Measurements from ENCODE around the gene HES7. TPM values are rescaled to one million over a fixed set of nuclear protein-coding genes. Genes with fewer than 3 reads are reported as not detected.

Gene HES7
- total RNA-seq, 4 donors from 2014 or later = not detected

DNA sequence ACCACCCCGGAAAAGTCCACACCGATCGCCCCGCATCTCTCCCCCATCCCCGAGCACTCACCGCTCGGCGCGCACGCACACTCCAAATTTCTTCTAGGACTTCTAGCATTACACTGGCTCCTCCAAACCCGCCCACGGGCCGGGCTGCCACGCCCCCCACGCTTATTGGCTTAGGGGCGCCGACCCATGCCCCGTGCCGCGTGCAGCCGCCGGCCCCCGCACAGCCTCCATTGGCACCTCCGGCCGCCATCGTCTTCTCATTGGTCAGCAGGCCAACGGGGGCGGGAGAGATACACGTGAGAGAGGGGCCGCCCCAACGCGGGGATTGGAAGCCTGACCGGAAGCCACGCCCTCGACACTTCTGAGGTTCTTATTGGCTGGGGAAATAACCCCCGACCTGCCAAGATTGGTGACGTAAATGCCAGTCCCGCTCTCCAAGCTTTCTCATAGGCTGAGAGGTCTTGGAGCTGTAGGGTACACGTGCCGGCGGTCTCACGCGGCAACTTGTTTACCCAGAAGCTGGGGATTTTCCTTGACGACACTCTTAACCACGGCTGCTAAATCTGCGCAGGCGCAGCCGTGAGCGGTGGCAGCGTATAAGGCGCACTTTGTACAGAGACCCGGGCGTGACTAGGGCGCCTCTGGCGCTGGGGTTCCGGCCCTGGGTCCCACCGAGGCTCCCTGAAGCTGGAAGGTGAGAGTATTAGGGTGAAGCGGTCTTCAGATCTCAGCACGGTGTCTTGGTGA is 32.5 kb upstream of the HES7 start:
- WGBS, 2 donors = 1% methylated on average over 48 to 59 of the region's 59 CpGs
- intact Hi-C loops (cut with DNase I; ENCODE audit: low total_unique reads) = no loop called here
- H3K4me3 ChIP-seq (ENCODE audit: low read depth, poor library complexity, severe bottlenecking) = peak overlapping the region; percentile 86
- peak; percentile 100 for DNase-seq (ENCODE audit: low spot score in 2 of 2)
- TF ChIP-seq POLR2A (IDR thresholded peaks at IDR 0.05) = peak in 1 of 2 donors; percentile 99
- TF ChIP-seq, protein P1, sequence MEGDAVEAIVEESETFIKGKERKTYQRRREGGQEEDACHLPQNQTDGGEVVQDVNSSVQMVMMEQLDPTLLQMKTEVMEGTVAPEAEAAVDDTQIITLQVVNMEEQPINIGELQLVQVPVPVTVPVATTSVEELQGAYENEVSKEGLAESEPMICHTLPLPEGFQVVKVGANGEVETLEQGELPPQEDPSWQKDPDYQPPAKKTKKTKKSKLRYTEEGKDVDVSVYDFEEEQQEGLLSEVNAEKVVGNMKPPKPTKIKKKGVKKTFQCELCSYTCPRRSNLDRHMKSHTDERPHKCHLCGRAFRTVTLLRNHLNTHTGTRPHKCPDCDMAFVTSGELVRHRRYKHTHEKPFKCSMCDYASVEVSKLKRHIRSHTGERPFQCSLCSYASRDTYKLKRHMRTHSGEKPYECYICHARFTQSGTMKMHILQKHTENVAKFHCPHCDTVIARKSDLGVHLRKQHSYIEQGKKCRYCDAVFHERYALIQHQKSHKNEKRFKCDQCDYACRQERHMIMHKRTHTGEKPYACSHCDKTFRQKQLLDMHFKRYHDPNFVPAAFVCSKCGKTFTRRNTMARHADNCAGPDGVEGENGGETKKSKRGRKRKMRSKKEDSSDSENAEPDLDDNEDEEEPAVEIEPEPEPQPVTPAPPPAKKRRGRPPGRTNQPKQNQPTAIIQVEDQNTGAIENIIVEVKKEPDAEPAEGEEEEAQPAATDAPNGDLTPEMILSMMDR (IDR thresholded peaks at IDR 0.05) = no peak

DNA sequence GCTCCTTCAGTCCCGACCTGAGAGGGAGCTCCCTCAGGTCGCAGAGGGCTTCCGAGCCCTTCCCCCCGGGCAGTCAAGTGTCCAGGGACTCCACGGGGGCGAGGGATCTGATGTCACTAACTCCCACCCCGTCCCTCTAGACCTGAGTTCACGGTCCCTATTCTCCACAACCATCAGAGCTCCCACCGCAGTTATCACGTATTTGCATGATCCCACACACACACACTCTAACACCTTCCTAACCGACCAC is 32.0 kb upstream of the HES7 start:
- H3K4me3 ChIP-seq (ENCODE audit: low read depth, poor library complexity, severe bottlenecking) = peak overlapping the region; percentile 86
- no peak for DNase-seq (ENCODE audit: low spot score in 2 of 2)
- WGBS, 2 donors = 0 to 1% methylated on average over 11 of the region's 11 CpGs
- intact Hi-C loops (cut with DNase I; ENCODE audit: low total_unique reads) = no loop called here
- TF ChIP-seq, protein P1 (IDR thresholded peaks at IDR 0.05) = no peak
- TF ChIP-seq POLR2A (IDR thresholded peaks at IDR 0.05) = no peak

DNA sequence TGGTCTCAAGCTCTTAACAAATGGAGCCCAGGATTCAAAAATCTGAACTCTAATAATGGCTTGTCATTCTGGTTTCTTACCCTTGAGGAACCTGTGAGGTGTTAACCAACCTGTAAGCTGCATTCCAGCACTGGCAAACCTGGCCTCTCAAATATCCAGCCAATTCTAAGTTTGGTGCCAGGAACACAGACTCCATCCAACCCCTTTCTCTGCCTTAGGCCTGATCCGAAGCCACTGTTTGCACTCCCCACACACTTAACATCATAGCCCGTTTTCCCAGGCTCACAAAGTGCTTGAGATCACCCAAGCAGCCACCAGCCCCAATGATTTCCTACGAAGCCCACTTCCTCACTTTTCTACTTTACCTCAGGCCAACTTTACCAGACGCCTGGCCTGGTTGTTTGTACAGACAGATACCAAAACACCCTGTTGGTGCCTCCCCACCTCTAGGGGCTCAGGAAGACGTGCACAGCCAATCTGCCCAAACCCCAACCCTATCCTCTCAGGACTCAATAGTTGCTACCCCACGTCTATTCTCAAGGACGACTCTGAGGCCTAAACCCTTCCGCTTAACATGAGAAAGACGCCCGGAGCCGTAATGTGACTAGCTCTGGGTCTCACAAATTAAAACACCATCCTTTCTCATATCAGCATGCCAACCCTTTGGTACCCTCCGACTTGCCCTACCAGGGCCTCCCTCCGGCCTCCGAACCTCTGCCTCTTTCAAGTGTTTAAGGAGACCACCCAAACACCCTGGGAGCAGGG is 31.5 kb upstream of the HES7 start:
- TF ChIP-seq, protein P1 (IDR thresholded peaks at IDR 0.05) = no peak
- no peak for TF ChIP-seq POLR2A (IDR thresholded peaks at IDR 0.05)
- DNase-seq (ENCODE audit: low spot score in 2 of 2) = peak; percentile 63 to 85
- WGBS, 2 donors = 8 to 9% methylated on average over 14 of the region's 14 CpGs

DNA sequence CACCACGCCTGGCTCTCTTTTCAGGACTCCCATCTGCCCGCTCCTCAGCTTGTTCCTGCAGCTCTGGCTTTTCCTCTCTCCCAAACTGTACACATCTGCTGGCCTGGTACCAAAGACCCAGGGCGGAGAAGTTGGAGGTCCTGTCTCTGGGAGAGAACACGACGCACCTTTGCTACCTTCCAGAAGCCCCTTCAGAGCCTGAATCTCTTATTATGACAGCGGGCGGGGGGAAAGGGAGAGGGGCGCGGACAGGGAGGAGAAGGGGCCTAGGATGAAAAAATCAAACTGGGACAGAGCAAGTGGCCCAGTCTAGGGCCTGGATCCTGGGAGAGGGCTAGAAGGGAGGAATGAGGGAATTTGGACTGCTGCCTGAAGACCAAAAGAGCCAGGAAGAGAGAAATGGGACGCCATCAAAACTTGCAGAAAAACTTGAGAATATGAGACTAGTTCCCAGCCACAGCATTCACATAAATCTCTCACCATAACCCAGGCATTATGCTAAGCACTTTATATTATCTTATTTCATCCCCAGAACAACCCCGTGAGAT is 30.8 kb upstream of the HES7 start:
- TF ChIP-seq POLR2A (IDR thresholded peaks at IDR 0.05) = no peak
- TF ChIP-seq, protein P1 (IDR thresholded peaks at IDR 0.05) = no peak
- WGBS, 2 donors = 8% methylated on average over 11 of the region's 11 CpGs
- DNase-seq (ENCODE audit: low spot score in 2 of 2) = no peak
- H3K4me3 ChIP-seq (ENCODE audit: low read depth, poor library complexity, severe bottlenecking) = peak overlapping the region; percentile 86
- intact Hi-C loops (cut with DNase I; ENCODE audit: low total_unique reads) = no loop called here

More for the DNA sequence above, 31.5 kb upstream of the HES7 start:
- intact Hi-C loops (cut with DNase I; ENCODE audit: low total_unique reads) = no loop called here
- peak overlapping the region; percentile 86 for H3K4me3 ChIP-seq (ENCODE audit: low read depth, poor library complexity, severe bottlenecking)

DNA sequence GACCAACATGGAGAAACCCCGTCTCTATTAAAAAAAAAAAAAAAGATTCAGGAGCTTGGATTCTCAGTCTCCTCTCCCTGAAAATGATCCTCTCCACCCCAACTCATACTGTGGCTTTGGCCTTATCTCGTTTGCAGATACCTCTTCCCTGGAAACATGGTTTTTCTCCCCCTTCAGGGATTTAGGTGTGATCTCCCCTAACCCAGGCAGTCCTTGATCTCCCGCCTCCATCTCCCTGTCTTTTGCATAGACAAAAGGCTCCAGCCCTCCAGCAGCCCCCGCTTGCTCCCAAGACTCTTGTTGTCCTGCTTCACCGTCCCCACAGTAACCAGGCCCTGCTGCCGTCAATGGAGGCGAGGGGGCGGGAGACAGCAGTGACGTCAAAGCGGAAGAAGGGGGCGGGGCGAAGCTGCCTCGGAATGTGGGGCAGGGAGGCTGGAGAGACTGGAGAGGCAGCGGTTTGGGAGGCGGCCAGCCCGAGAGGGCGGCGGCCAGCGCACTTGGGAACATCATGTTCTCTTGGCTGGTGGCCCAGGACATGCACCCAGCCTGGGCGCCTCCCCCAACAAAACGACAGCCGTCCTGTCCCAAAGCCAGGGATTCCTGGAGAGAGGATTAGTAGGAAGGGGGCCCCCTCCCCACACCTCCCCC is 30.2 kb upstream of the HES7 start:
- WGBS, 2 donors = 2 to 4% methylated on average over 22 of the region's 22 CpGs
- intact Hi-C loops (cut with DNase I; ENCODE audit: low total_unique reads) = no loop called here
- TF ChIP-seq, protein P1 (IDR thresholded peaks at IDR 0.05) = no peak
- TF ChIP-seq POLR2A (IDR thresholded peaks at IDR 0.05) = no peak
- DNase-seq (ENCODE audit: low spot score in 2 of 2) = peak; percentile 99 to 100
- no peak overlapping the region for H3K4me3 ChIP-seq (ENCODE audit: low read depth, poor library complexity, severe bottlenecking)

Data from lower leg skin (tissue), 4 donors.